GM12878 (cell line): ENCODE data around the gene GDE1. TPM values are rescaled to one million over a fixed set of nuclear protein-coding genes. Genes with fewer than 3 reads are reported as not detected.

ENCODE experiments used
- BHLHE40 ChIP-seq, 2 experiments: fragments of 450-650 bp in 1 of 2; IDR thresholded peaks; 2 replicates each; pipeline ENCODE4 v1.6.1; 2011 to 2017; ENCODE audit warnings: low read depth in 2 of 2, borderline replicate concordance in 1 of 2, improper control_type of control experiment in 1 of 2, low read length in 1 of 2, mild to moderate bottlenecking in 1 of 2
- CBFB ChIP-seq: IDR thresholded peaks from 2 replicates; pipeline ENCODE4 v1.6.1; 2016; ENCODE audit warnings: antibody characterized with exemption, low read depth
- CHD1 ChIP-seq: IDR thresholded peaks from 2 replicates; pipeline ENCODE4 v1.6.1; 2012; ENCODE audit warnings: low read depth, low read length, improper control_type of control experiment
- JUND ChIP-seq: IDR thresholded peaks from 2 replicates; pipeline ENCODE4 v1.6.1; 2012; ENCODE audit warnings: low read depth, mild to moderate bottlenecking, low read length, improper control_type of control experiment, moderate library complexity
- MYC ChIP-seq: IDR thresholded peaks from 2 replicates; pipeline ENCODE4 v1.6.1; 2011; ENCODE audit warnings: mild to moderate bottlenecking, low read length, moderate library complexity, inconsistent platforms; ENCODE audit not compliant: insufficient read depth, insufficient replicate concordance, insufficient read length, severe bottlenecking
- NFYA ChIP-seq: IDR thresholded peaks from 2 replicates; pipeline ENCODE4 v1.6.1; 2011; ENCODE audit warnings: low read depth, mild to moderate bottlenecking, low read length, improper control_type of control experiment, borderline replicate concordance
- PBX3 ChIP-seq: IDR thresholded peaks from 2 replicates; pipeline ENCODE4 v1.6.1; 2011; ENCODE audit warnings: mild to moderate bottlenecking, low read depth, low read length, moderate library complexity; ENCODE audit not compliant: insufficient replicate concordance
- PRDM15 ChIP-seq: fragments of 450-650 bp; formaldehyde crosslinking; IDR thresholded peaks from 2 replicates; pipeline ENCODE4 v1.4.0; 2020; ENCODE audit warnings: mild to moderate bottlenecking, moderate library complexity
- RFX5 ChIP-seq: IDR thresholded peaks from 2 replicates; pipeline ENCODE4 v1.6.1; 2011; ENCODE audit warnings: low read depth, low read length, improper control_type of control experiment
- SKIL ChIP-seq: fragments of 450-650 bp; IDR thresholded peaks from 2 replicates; pipeline ENCODE4 v1.6.1; 2017; ENCODE audit warnings: mild to moderate bottlenecking, low read depth, inconsistent platforms; ENCODE audit not compliant: poor library complexity, severe bottlenecking
- SP1 ChIP-seq: IDR thresholded peaks from one replicate; pipeline ENCODE4 v1.6.1; 2011; ENCODE audit warnings: low read depth, low read length
- TAF1 ChIP-seq: IDR thresholded peaks from 2 replicates; pipeline ENCODE4 v1.6.1; 2011; ENCODE audit warnings: mild to moderate bottlenecking, low read depth, low read length, borderline replicate concordance
- TCF3 ChIP-seq: IDR thresholded peaks from 2 replicates; pipeline ENCODE4 v1.6.1; 2012; ENCODE audit warnings: low read depth, mild to moderate bottlenecking, low read length, borderline replicate concordance; ENCODE audit not compliant: insufficient read depth
- USF2 ChIP-seq: IDR thresholded peaks from 2 replicates; pipeline ENCODE4 v1.6.1; 2011; ENCODE audit warnings: low read depth, low read length, improper control_type of control experiment, borderline replicate concordance
- YBX1 ChIP-seq: fragments of 450-650 bp; IDR thresholded peaks from 2 replicates; pipeline ENCODE4 v1.6.1; 2016; ENCODE audit warnings: antibody characterized with exemption
- ZNF622 ChIP-seq: fragments of 450-650 bp; IDR thresholded peaks from 2 replicates; pipeline ENCODE4 v1.6.1; 2017; ENCODE audit warnings: mild to moderate bottlenecking, inconsistent platforms
- polyA plus RNA-seq, 11 experiments: library from polyadenylated mRNA; depleted of rRNA in 4 of 11; unstranded in 6 of 11; stranded (reverse) in 5 of 11; fragments of >200 nt; fragmentation: Nextera tagmentation in 4 of 11; fragmentation: Illumina TruSeq in 1 of 11; extraction: Ambion mirVana in 4 of 11; extraction: Trizol in 1 of 11; gene quantifications; 1 replicate in 1 of 11; 2 replicates in 10 of 11; pipeline versions ENCODE4 v1.2.1 to v1.2.3, GENCODE V29; 2011 to 2016; ENCODE audit warnings: inconsistent platforms in 2 of 11, missing spikeins in 2 of 11, low read depth in 1 of 11
- total RNA-seq, 4 experiments: library from RNA; depleted of rRNA in 3 of 4; stranded (reverse); fragments of >200 nt in 3 of 4; fragmentation: Illumina TruSeq in 1 of 4; extraction: Trizol in 1 of 4; gene quantifications; 2 replicates each; pipeline versions ENCODE4 v1.2.1 to v1.2.3, GENCODE V29; 2013 to 2021
- TF ChIP-seq, protein P1 (sequence below): fragments of 450-650 bp; IDR thresholded peaks from 2 replicates; pipeline ENCODE4 v1.6.1; 2017; ENCODE audit warnings: borderline replicate concordance

The GDE1 gene
- total and polyA plus RNA-seq, 10 of the 15 experiments (the other 5 are each of a cell fraction or from before 2014, with no cell fraction given) = 14.8 to 31.8 (median 21.0) TPM

DNA sequence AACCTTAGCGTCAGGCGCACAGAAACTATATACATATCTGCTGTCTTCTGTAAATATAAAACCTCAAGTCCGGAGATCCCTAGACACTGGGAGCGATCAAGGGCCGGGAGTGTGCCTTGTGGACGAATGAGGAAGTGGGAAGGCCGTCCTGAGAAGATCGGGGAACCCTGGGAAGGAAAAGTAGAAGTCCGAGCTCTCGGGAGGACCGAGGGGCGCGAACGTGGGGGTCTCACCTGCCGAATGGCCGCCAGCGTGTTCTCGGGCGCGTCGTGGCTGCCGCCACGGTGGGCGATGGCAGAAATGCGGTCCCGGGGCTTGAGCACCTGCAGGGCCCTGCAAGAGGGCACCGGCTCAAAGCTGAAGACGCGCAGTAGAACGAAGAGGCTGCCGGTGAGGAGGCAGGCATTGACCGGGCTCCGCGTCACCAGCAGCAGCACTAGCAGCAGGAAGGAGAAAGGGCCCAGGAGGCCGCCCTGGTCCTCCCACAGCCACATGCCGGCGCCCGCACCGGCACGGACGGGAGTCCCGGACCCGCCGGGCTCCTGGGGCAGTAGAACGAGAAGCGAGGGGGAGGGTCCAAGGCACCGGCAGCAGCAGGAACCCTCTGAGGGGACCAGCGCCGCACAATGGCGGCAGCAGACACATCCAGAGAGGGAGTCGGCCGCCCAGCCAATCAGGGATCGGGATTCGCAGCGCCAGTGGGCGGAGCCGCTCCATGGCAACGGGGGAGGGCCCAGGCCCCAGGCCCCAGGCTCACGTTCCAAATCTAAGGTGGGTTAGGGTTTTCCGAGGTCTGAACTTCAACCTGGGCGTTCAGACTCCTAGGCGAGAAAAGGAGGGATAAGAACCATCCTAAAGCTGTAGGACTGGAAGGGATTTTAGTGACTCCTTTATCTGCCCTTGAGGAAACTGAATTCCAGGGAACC is at the start of gene GDE1 (continued):
- TF ChIP-seq, protein P1, sequence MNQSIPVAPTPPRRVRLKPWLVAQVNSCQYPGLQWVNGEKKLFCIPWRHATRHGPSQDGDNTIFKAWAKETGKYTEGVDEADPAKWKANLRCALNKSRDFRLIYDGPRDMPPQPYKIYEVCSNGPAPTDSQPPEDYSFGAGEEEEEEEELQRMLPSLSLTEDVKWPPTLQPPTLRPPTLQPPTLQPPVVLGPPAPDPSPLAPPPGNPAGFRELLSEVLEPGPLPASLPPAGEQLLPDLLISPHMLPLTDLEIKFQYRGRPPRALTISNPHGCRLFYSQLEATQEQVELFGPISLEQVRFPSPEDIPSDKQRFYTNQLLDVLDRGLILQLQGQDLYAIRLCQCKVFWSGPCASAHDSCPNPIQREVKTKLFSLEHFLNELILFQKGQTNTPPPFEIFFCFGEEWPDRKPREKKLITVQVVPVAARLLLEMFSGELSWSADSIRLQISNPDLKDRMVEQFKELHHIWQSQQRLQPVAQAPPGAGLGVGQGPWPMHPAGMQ = no peak
- no peak for TF ChIP-seq PBX3
- no peak for TF ChIP-seq JUND
- TF ChIP-seq USF2 = no peak
- TF ChIP-seq ZNF622 = no peak
- no peak for TF ChIP-seq CHD1
- TF ChIP-seq SP1 = peak; percentile 80
- TF ChIP-seq TAF1 = peak; percentile 55; the same call in 1 of the 2 replicates
- TF ChIP-seq TCF3 = no peak
- TF ChIP-seq MYC = no peak
- no peak for TF ChIP-seq CBFB
- TF ChIP-seq NFYA = no peak
- TF ChIP-seq RFX5 = no peak
- TF ChIP-seq PRDM15 = no peak
- TF ChIP-seq YBX1 = no peak
- peak; percentile 87 to 91 for TF ChIP-seq BHLHE40 (IDR thresholded peaks at IDR 0.05; ENCODE audit: borderline replicate concordance in 1 of 2, low read depth in 2 of 2, low read length in 1 of 2)
- no peak for TF ChIP-seq SKIL
